B cell (primary cell): ENCODE data around the gene CYP26B1. TPM values are rescaled to one million over a fixed set of nuclear protein-coding genes. Genes with fewer than 3 reads are reported as not detected.

Experiments used
- ATAC-seq: fragments of 200-7000 bp; cut with Tn5 transposase; one replicate; pipeline ENCODE4 v1.10.0; 2021; ENCODE audit warnings: low read depth, mild to moderate bottlenecking, moderate number of reproducible peaks, moderate library complexity
- CTCF ChIA-PET: fragments of 350-600 bp; sonication (Branson Sonifier 250); formaldehyde crosslinking; loops from one replicate; lab custom pipeline; 2021; ENCODE audit warnings: antibody characterized with exemption, inconsistent platforms; lab: Charles Lee
- POLR2A ChIA-PET: fragments of 350-600 bp; sonication (Branson Sonifier 250); formaldehyde crosslinking; loops from one replicate; lab custom pipeline; 2021; ENCODE audit warnings: antibody characterized with exemption; lab: Charles Lee
- DNase-seq: peaks from one replicate; pipeline ENCODE4 v3.0.0; 2013
- H2AFZ ChIP-seq: 2 replicates; pipeline ENCODE4 v1.6.1; 2012; ENCODE audit warnings: mild to moderate bottlenecking, low read depth, low read length; ENCODE audit not compliant: insufficient read depth, poor library complexity, severe bottlenecking
- H3K27ac ChIP-seq, 2 donors: 1 replicate in 1 of 2; 2 replicates in 1 of 2; pipeline ENCODE4 v1.5.1; 2012 to 2013; ENCODE audit warnings: low read length in 2 of 2, mild to moderate bottlenecking in 2 of 2, moderate library complexity in 1 of 2
- H3K27me3 ChIP-seq, 4 experiments: fragments of 200-600 bp in 1 of 4; sonication (generic) in 1 of 4; replicated peaks in 1 of 4; 1 replicate in 2 of 4; 2 replicates in 2 of 4; pipeline versions ENCODE4 v1.6.1 to v1.7.0; 2013 to 2016; ENCODE audit warnings: low read length in 3 of 4, mild to moderate bottlenecking in 2 of 4, mixed read lengths in 1 of 4, moderate library complexity in 1 of 4; ENCODE audit not compliant: insufficient read depth in 4 of 4, control insufficient read depth in 3 of 4; ENCODE audit errors: control extremely low read depth in 1 of 4
- H3K36me3 ChIP-seq, 2 experiments: replicated peaks in 1 of 2; 1 replicate in 1 of 2; 2 replicates in 1 of 2; pipeline versions ENCODE4 v1.6.1 to v1.7.1; 2013; ENCODE audit warnings: low read length in 1 of 2; ENCODE audit not compliant: insufficient read depth in 2 of 2, control insufficient read depth in 1 of 2; ENCODE audit errors: control extremely low read depth in 1 of 2, extremely low read depth in 1 of 2
- H3K4me1 ChIP-seq, 2 donors: fragments of 200-600 bp in 1 of 2; sonication (generic) in 1 of 2; 1 replicate in 1 of 2; 2 replicates in 1 of 2; pipeline versions ENCODE4 v1.5.1 to v1.6.1; 2013 to 2017; ENCODE audit warnings: low read length in 2 of 2; ENCODE audit not compliant: control insufficient read depth in 2 of 2, insufficient read depth in 2 of 2
- H3K4me2 ChIP-seq: replicated peaks from 2 replicates; pipeline ENCODE3; 2012; ENCODE audit warnings: mild to moderate bottlenecking, low read depth, low read length; ENCODE audit not compliant: poor library complexity, severe bottlenecking
- H3K4me3 ChIP-seq, 5 experiments: fragments of 200-600 bp in 1 of 5; sonication (generic) in 1 of 5; 1 replicate in 3 of 5; 2 replicates in 2 of 5; pipeline versions ENCODE4 v1.5.1 to v1.7.0; 2011 to 2016; ENCODE audit warnings: low read length in 4 of 5, mild to moderate bottlenecking in 4 of 5, low read depth in 2 of 5, control low read depth in 1 of 5, moderate library complexity in 1 of 5; ENCODE audit not compliant: insufficient read depth in 1 of 5; ENCODE audit errors: control extremely low read depth in 1 of 5, extremely low read depth in 1 of 5
- H3K79me2 ChIP-seq: fragments of 200-600 bp; sonication (generic); one replicate; pipeline ENCODE4 v1.6.0; 2016; ENCODE audit warnings: low read length; ENCODE audit not compliant: control insufficient read depth, insufficient read depth
- H3K9ac ChIP-seq: fragments of 200-600 bp; sonication (generic); 2 replicates; pipeline ENCODE4 v1.6.1; 2017; ENCODE audit warnings: mild to moderate bottlenecking, low read length, moderate library complexity
- H3K9me3 ChIP-seq, 3 donors: one replicate each; pipeline versions ENCODE4 v1.6.1 to v1.7.1; 2013; ENCODE audit warnings: low read length in 2 of 3; ENCODE audit not compliant: control insufficient read depth in 2 of 3, insufficient read depth in 1 of 3; ENCODE audit errors: control extremely low read depth in 1 of 3
- H4K20me1 ChIP-seq: 2 replicates; pipeline ENCODE4 v1.6.0; 2012; ENCODE audit warnings: mild to moderate bottlenecking, low read length; ENCODE audit not compliant: insufficient read depth, control insufficient read depth, poor library complexity, severe bottlenecking
- H3K27ac Mint-ChIP-seq: one replicate; pipeline ENCODE4 v1.8.0; 2021; ENCODE audit warnings: mixed read lengths
- H3K27me3 Mint-ChIP-seq: one replicate; pipeline ENCODE4 v1.8.0; 2021; ENCODE audit warnings: mixed read lengths
- H3K4me1 Mint-ChIP-seq: one replicate; pipeline ENCODE4 v1.8.0; 2021; ENCODE audit warnings: mixed read lengths
- H3K4me3 Mint-ChIP-seq: one replicate; pipeline ENCODE4 v1.8.0; 2021; ENCODE audit warnings: mixed read lengths
- H3K9me3 Mint-ChIP-seq: one replicate; pipeline ENCODE4 v1.8.0; 2022; ENCODE audit warnings: mixed read lengths; ENCODE audit not compliant: insufficient read depth
- CTCF ChIP-seq: fragments of 200-600 bp; IDR thresholded peaks from one replicate; pipeline ENCODE4 v1.8.0; 2022; ENCODE audit warnings: antibody characterized with exemption, mild to moderate bottlenecking
- EZH2 ChIP-seq: IDR thresholded peaks from 2 replicates; pipeline ENCODE4 v1.6.1; 2012; ENCODE audit warnings: borderline replicate concordance, low read depth, mild to moderate bottlenecking, moderate library complexity, low read length; ENCODE audit not compliant: insufficient read depth, poor library complexity, severe bottlenecking
- WGBS: methylation state at CpG from one replicate; pipeline ENCODE4 v1.1.5; 2013; ENCODE audit warnings: missing lambda C conversion rate; ENCODE audit not compliant: insufficient coverage; 5-methylcytosine and 5-hydroxymethylcytosine counted together
- intact Hi-C: fragments of 100-400 bp; cut with micrococcal nuclease; formaldehyde crosslinking; loops from one replicate; pipeline ENCODE4 v1.10.0; 2022
- polyA plus RNA-seq: library from polyadenylated mRNA; depleted of rRNA; stranded (reverse); fragments of >200 nt; gene quantifications from 2 replicates; pipeline ENCODE4 v1.2.3, GENCODE V29; 2012
- total RNA-seq, 2 donors: library from RNA; stranded (reverse); fragments of 120-200 nt in 1 of 2; gene quantifications; 1 replicate in 1 of 2; 2 replicates in 1 of 2; pipeline versions ENCODE4 v1.2.3 to v1.2.4, GENCODE V29; 2013 to 2022

Gene CYP26B1
- total and polyA plus RNA-seq, 2 donors (not counting 1 experiment from before 2014, with no cell fraction given), result not detected

- Histone ChIP-seq H3K4me2 (no peak overlapping the region), H3K27me3 (no peaks in the 10 kb centered on the region), H3K36me3 (no peaks in the 10 kb centered on the region), H3K27ac (no peak overlapping the region), H4K20me1 (no peaks in the 10 kb centered on the region), H3K79me2 (no peaks in the 10 kb centered on the region), H3K4me3 (no peak overlapping the region), H3K9me3 (peaks cover 0 to 16% (median 0%) of the 10 kb centered on the region in 3 donors), H3K9ac (no peak overlapping the region), H3K4me1 (no peaks in the 10 kb centered on the region), H2AFZ (no peak overlapping the region)
- ATAC-seq (no peak), DNase-seq (no peak)
- no peaks in the 10 kb centered on the region for H3K4me1 Mint-ChIP-seq
- WGBS, result 95% methylated on average over 5 of the region's 6 CpGs
- H3K27me3 Mint-ChIP-seq, result no peaks in the 10 kb centered on the region
- no peak for TF ChIP-seq EZH2
- TF ChIP-seq CTCF, result no peak
- H3K27ac Mint-ChIP-seq, result no peak overlapping the region
- ChIA-PET POLR2A (no interaction called here), CTCF (no interaction called here)
- H3K9me3 Mint-ChIP-seq, result no peaks in the 10 kb centered on the region
- intact Hi-C loops, result no loop called here
- H3K4me3 Mint-ChIP-seq, result no peak overlapping the region
Measured at GRCh38 chr2:72084584-72084976, 63.1 kb downstream of the CYP26B1 start.

- CTCF ChIA-PET, result no interaction called here
- TF ChIP-seq EZH2 (no peak), CTCF (no peak)
- intact Hi-C loops, result no loop called here
Measured at GRCh38 chr2:72083751-72084583, 63.7 kb downstream of the CYP26B1 start.

More at GRCh38 chr2:72083751-72084583, 63.7 kb downstream of the CYP26B1 start:
- Histone ChIP-seq H4K20me1 (no peaks in the 10 kb centered on the region), H3K79me2 (no peaks in the 10 kb centered on the region), H3K27ac (no peak overlapping the region), H3K4me2 (no peak overlapping the region), H3K9ac (no peak overlapping the region), H3K4me3 (no peak overlapping the region), H3K27me3 (no peaks in the 10 kb centered on the region), H3K4me1 (no peaks in the 10 kb centered on the region), H3K36me3 (no peaks in the 10 kb centered on the region), H3K9me3 (peaks cover 0 to 19% (median 0%) of the 10 kb centered on the region in 3 donors), H2AFZ (no peak overlapping the region)
- no peaks in the 10 kb centered on the region for H3K9me3 Mint-ChIP-seq
- ATAC-seq (no peak), DNase-seq (no peak)
- POLR2A ChIA-PET, result no interaction called here
- H3K4me3 Mint-ChIP-seq, result no peak overlapping the region
- no peaks in the 10 kb centered on the region for H3K27me3 Mint-ChIP-seq
- H3K27ac Mint-ChIP-seq, result no peak overlapping the region
- 87% methylated on average over 22 of the region's 24 CpGs for WGBS
- H3K4me1 Mint-ChIP-seq, result no peaks in the 10 kb centered on the region
